Stimulated activated CD8-positive, alpha-beta memory T cell treated with anti-CD3 and anti-CD28 coated beads, Interleukin-12 subunit alpha, Interleukin-12 subunit beta, amount 100 ng/mL, for 4 hours (primary cell): ENCODE measurements around the gene DNMT1.
"Not testable (repeated sequence)": the region's sequence is repeated elsewhere in the genome, so short reads cannot be mapped to it uniquely, and the experiment has no call there.

Experiments
- DNase-seq: peaks from one replicate; pipeline ENCODE4 v3.0.0-alpha.2; 2020; ENCODE audit warnings: low read depth

Gene DNMT1

GRCh38 chr19:10194500-10195198, at the start of gene DNMT1:
TSS of gene DNMT1 (minus strand) at chr19:10194953. CDS start at chr19:10194899, 54 bp downstream.
- DNase-seq, result peak; percentile 92

- no peak for DNase-seq
Measured at GRCh38 chr19:10243606-10244005, 48.9 kb upstream of the DNMT1 start.

GRCh38 chr19:10241826-10242449, 47.2 kb upstream of the DNMT1 start:
- DNase-seq, result not testable (repeated sequence)

- DNase-seq, result no peak
Measured at GRCh38 chr19:10238172-10238783, 43.5 kb upstream of the DNMT1 start.

- no peak for DNase-seq
Measured at GRCh38 chr19:10237702-10238101, 42.9 kb upstream of the DNMT1 start.

- DNase-seq, result not testable (repeated sequence)
Measured at GRCh38 chr19:10235409-10235808, 40.7 kb upstream of the DNMT1 start.

GRCh38 chr19:10235003-10235402, 40.2 kb upstream of the DNMT1 start:
- DNase-seq, result no peak

GRCh38 chr19:10233946-10234345, 39.2 kb upstream of the DNMT1 start:
- DNase-seq, result no peak

GRCh38 chr19:10231612-10232228, 37.0 kb upstream of the DNMT1 start:
- DNase-seq, result no peak

- DNase-seq, result peak; percentile 58
Measured at GRCh38 chr19:10230861-10231611, 36.3 kb upstream of the DNMT1 start, which contains the start of gene S1PR2. TSS of gene S1PR2 (minus strand) at chr19:10231331. CDS start at chr19:10224905, 6,426 bp downstream.

- DNase-seq, result peak; percentile 65
Measured at GRCh38 chr19:10230173-10230860, 35.6 kb upstream of the DNMT1 start.

- no peak for DNase-seq
Measured at GRCh38 chr19:10228920-10229319, 34.2 kb upstream of the DNMT1 start.

GRCh38 chr19:10228393-10228792, 33.6 kb upstream of the DNMT1 start:
- no peak for DNase-seq

- no peak for DNase-seq
Measured at GRCh38 chr19:10227026-10227971, 32.5 kb upstream of the DNMT1 start.

- DNase-seq, result no peak
Measured at GRCh38 chr19:10226376-10227025, 31.7 kb upstream of the DNMT1 start.

GRCh38 chr19:10226021-10226375, 31.2 kb upstream of the DNMT1 start:
- DNase-seq, result no peak

- DNase-seq, result no peak
Measured at GRCh38 chr19:10224337-10224736, 29.6 kb upstream of the DNMT1 start.

GRCh38 chr19:10223488-10224213, 28.9 kb upstream of the DNMT1 start:
- no peak for DNase-seq
